ENCODE data around the gene GLS. TPM values are rescaled to one million over a fixed set of nuclear protein-coding genes. Genes with fewer than 3 reads are reported as not detected.
A peak's percentile ranks its signal among the peaks of the same experiment; 100 is the strongest.

The GLS gene
- total and polyA plus RNA-seq, 2 of the 13 experiments (the other 11 are each of a cell fraction or from before 2014, with no cell fraction given) = 78.6 to 183 TPM

DNA sequence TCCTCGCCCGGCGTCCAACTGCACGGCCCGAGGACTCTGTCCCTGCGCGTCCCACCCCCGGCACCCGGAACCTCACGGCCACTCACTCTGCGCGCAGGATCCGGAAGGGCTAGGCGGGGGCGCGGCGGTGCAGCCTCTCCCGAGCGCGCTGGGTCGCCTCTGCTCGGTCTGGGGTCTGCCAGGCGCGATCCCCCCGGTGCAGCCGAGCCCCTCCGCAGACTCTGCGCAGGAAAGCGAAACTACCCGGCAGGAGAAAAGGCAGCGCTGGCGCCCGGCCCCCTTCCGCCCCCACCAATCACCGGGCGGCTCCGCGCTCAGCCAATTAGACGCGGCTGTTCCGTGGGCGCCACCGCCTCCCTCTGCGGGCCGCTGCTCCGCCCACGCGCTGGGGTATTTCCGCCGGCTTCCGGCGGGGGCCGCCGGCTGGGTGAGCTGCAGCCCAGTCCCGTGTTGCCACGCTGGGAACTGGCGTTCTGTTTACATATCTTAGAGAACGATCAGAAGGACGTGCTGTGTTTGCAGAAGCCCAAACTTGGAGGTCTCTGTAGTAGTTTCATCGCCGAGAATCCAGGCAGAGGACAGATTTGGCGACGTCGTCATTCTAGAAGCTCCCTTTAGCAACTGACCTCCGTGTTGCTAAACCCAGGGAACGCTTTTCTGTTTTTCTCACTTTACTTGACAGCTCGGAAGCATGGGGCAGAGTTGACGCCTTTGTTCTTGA is 133.5 kb downstream of the GLS start, which contains the start of gene STAT1 (continued):
- TF ChIP-seq, protein P1, sequence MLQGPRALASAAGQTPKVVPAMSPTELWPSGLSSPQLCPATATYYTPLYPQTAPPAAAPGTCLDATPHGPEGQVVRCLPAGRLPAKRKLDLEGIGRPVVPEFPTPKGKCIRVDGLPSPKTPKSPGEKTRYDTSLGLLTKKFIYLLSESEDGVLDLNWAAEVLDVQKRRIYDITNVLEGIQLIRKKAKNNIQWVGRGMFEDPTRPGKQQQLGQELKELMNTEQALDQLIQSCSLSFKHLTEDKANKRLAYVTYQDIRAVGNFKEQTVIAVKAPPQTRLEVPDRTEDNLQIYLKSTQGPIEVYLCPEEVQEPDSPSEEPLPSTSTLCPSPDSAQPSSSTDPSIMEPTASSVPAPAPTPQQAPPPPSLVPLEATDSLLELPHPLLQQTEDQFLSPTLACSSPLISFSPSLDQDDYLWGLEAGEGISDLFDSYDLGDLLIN (CRISPR knock-in tag; IDR thresholded peaks at IDR 0.05; ENCODE audit: borderline replicate concordance) = no peak
- TF ChIP-seq, protein P2, sequence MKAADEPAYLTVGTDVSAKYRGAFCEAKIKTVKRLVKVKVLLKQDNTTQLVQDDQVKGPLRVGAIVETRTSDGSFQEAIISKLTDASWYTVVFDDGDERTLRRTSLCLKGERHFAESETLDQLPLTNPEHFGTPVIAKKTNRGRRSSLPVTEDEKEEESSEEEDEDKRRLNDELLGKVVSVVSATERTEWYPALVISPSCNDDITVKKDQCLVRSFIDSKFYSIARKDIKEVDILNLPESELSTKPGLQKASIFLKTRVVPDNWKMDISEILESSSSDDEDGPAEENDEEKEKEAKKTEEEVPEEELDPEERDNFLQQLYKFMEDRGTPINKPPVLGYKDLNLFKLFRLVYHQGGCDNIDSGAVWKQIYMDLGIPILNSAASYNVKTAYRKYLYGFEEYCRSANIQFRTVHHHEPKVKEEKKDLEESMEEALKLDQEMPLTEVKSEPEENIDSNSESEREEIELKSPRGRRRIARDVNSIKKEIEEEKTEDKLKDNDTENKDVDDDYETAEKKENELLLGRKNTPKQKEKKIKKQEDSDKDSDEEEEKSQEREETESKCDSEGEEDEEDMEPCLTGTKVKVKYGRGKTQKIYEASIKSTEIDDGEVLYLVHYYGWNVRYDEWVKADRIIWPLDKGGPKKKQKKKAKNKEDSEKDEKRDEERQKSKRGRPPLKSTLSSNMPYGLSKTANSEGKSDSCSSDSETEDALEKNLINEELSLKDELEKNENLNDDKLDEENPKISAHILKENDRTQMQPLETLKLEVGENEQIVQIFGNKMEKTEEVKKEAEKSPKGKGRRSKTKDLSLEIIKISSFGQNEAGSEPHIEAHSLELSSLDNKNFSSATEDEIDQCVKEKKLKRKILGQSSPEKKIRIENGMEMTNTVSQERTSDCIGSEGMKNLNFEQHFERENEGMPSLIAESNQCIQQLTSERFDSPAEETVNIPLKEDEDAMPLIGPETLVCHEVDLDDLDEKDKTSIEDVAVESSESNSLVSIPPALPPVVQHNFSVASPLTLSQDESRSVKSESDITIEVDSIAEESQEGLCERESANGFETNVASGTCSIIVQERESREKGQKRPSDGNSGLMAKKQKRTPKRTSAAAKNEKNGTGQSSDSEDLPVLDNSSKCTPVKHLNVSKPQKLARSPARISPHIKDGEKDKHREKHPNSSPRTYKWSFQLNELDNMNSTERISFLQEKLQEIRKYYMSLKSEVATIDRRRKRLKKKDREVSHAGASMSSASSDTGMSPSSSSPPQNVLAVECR (CRISPR knock-in tag; IDR thresholded peaks at IDR 0.05; ENCODE audit: borderline replicate concordance) = peak; percentile 100
- no peak for TF ChIP-seq SUZ12 (IDR thresholded peaks at IDR 0.05; ENCODE audit: low read depth, low read length)
- TF ChIP-seq, protein P3, sequence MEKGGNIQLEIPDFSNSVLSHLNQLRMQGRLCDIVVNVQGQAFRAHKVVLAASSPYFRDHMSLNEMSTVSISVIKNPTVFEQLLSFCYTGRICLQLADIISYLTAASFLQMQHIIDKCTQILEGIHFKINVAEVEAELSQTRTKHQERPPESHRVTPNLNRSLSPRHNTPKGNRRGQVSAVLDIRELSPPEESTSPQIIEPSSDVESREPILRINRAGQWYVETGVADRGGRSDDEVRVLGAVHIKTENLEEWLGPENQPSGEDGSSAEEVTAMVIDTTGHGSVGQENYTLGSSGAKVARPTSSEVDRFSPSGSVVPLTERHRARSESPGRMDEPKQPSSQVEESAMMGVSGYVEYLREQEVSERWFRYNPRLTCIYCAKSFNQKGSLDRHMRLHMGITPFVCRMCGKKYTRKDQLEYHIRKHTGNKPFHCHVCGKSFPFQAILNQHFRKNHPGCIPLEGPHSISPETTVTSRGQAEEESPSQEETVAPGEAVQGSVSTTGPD (CRISPR knock-in tag; IDR thresholded peaks at IDR 0.05) = 0 out of 2 replicates have a peak, but pooled peaks have one; percentile 50
- TF ChIP-seq GTF3A (CRISPR knock-in tag; conservative IDR thresholded peaks at IDR 0.05) = peak; percentile 80; the same call in 1 of the 2 replicates
- peak; percentile 95 for TF ChIP-seq KLF6 (CRISPR knock-in tag; IDR thresholded peaks at IDR 0.05)
- TF ChIP-seq ZNF20 (CRISPR knock-in tag; IDR thresholded peaks at IDR 0.05) = 0 out of 2 replicates have a peak, but pooled peaks have one; percentile 87
- 0 out of 2 replicates have a peak, but pooled peaks have one; percentile 12 for TF ChIP-seq NFE2L2 (IDR thresholded peaks at IDR 0.05; ENCODE audit: low read length)
- peak; percentile 81; the same call in 1 of the 2 replicates for TF ChIP-seq FLYWCH1 (CRISPR knock-in tag; IDR thresholded peaks at IDR 0.05)
- peak; percentile 87 for TF ChIP-seq ZNF598 (CRISPR knock-in tag; IDR thresholded peaks at IDR 0.05; ENCODE audit: borderline replicate concordance)
- no peak for TF ChIP-seq NONO (IDR thresholded peaks at IDR 0.05)
- peak; percentile 94 for TF ChIP-seq NONO (CRISPR knock-in tag; conservative IDR thresholded peaks at IDR 0.05)
- TF ChIP-seq ZNF773 (CRISPR knock-in tag; IDR thresholded peaks at IDR 0.05; ENCODE audit: borderline replicate concordance) = no peak
- TF ChIP-seq HNRNPUL1 (IDR thresholded peaks at IDR 0.05; ENCODE audit: low read depth, low read length) = peak; percentile 79; the same call in 1 of the 2 replicates
- TF ChIP-seq FOSL2 (CRISPR knock-in tag; IDR thresholded peaks at IDR 0.05) = peak; percentile 65
- 0 out of 2 replicates have a peak, but pooled peaks have one; percentile 87 for TF ChIP-seq ZFP62 (CRISPR knock-in tag; IDR thresholded peaks at IDR 0.05)
- TF ChIP-seq ZBTB7B (CRISPR knock-in tag; IDR thresholded peaks at IDR 0.05) = peak; percentile 89
- TF ChIP-seq ZNF136 (CRISPR knock-in tag; IDR thresholded peaks at IDR 0.05; ENCODE audit: low read depth) = peak; percentile 39; the same call in 1 of the 2 replicates
- TF ChIP-seq, protein P4, sequence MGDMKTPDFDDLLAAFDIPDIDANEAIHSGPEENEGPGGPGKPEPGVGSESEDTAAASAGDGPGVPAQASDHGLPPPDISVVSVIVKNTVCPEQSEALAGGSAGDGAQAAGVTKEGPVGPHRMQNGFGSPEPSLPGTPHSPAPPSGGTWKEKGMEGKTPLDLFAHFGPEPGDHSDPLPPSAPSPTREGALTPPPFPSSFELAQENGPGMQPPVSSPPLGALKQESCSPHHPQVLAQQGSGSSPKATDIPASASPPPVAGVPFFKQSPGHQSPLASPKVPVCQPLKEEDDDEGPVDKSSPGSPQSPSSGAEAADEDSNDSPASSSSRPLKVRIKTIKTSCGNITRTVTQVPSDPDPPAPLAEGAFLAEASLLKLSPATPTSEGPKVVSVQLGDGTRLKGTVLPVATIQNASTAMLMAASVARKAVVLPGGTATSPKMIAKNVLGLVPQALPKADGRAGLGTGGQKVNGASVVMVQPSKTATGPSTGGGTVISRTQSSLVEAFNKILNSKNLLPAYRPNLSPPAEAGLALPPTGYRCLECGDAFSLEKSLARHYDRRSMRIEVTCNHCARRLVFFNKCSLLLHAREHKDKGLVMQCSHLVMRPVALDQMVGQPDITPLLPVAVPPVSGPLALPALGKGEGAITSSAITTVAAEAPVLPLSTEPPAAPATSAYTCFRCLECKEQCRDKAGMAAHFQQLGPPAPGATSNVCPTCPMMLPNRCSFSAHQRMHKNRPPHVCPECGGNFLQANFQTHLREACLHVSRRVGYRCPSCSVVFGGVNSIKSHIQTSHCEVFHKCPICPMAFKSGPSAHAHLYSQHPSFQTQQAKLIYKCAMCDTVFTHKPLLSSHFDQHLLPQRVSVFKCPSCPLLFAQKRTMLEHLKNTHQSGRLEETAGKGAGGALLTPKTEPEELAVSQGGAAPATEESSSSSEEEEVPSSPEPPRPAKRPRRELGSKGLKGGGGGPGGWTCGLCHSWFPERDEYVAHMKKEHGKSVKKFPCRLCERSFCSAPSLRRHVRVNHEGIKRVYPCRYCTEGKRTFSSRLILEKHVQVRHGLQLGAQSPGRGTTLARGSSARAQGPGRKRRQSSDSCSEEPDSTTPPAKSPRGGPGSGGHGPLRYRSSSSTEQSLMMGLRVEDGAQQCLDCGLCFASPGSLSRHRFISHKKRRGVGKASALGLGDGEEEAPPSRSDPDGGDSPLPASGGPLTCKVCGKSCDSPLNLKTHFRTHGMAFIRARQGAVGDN (CRISPR knock-in tag; IDR thresholded peaks at IDR 0.05) = peak; percentile 99

Data from HepG2 (cell line).